OCI-M1 (cell line): ENCODE measurements around the gene EPHA10.

Experiments used
- DNase-seq: peaks from one replicate; lab custom pipeline; 2025; lab: John Stamatoyannopoulos, UW

Gene EPHA10

GRCh38 chr1:37764888-37765441 is at the start of gene EPHA10:
Gene EPHA10, minus strand, starts transcription at chr1:37765120. Its CDS starts 54 bp downstream, at chr1:37765066.
- no peak for DNase-seq

GRCh38 chr1:37814252-37814651 is 49.3 kb upstream of the EPHA10 start:
- no peak for DNase-seq

DNA sequence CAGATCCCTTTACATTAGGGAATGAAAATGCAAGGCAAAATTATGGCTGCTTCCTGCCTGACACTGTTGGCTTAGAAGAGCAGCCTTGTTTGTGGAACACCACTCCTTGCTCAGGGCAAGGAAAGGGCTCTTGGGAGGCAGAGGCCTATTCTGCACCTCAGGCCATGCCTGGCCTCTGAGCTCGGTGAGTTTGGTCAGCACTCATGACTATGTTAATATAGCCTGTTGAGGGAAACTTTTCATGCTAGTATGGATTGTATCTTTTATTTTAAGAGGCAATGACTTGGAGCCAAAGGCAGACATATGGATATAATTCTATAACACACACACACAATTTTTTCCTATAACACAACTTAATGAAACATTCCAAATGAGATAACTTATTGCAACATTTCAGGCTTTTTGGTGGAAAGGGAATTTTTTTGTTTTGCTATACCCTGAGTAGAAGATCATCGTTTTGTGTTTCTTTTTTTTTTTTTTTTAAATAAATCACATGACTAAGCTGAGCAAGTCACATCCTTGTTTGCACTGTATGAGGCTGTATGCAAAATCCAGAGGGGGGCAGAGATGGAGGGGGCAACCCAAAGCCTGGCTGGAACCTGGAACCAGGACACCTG is 48.7 kb upstream of the EPHA10 start:
- no peak for DNase-seq

GRCh38 chr1:37811027-37811655 is 46.2 kb upstream of the EPHA10 start:
- DNase-seq, result peak; percentile 92

- DNase-seq, result no peak
Measured at GRCh38 chr1:37809942-37810341, 45.0 kb upstream of the EPHA10 start.

DNA sequence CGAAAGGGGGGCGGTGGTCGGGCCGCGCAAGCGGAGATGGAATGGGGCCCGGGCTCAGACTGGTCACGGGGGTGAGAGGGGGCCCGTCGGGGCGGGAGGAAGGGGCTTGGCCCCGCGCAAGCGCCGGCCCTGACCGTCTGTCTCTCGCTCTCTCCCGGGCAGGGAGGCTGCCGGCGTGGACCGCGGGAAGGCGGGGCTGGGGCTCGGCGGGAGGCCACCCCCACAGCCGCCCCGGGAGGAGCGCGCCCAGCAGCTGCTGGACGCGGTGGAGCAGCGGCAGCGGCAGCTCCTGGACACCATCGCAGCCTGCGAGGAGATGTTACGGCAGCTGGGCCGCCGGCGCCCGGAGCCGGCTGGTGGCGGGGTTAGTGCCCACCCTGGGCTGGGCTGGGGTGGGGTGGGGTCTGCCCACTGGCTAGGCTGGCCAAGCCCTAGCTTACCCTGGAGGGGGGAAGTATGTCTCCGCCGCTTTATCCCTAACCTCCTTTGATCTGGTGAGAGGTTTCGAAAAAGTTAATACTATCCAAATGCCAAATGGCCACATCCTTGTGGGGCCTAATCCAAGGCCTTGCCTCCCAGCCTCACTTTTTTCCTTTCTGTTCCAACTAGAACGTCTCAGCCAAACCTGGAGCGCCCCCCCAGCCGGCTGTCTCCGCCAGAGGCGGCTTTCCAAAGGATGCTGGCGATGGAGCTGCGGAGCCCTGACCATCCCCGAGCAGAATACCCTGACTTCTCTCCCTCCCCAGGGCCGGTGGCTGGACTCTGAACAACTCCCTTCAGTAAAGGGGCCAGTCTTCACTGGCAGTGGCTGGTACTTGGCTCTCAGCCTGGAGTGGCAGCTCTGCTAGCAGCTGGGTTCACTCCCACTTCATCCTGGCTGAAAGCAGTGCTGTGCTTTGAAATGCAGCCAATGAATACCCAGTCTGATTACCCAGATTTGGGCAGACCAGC is 43.7 kb upstream of the EPHA10 start:
- DNase-seq, result peak; percentile 76

GRCh38 chr1:37807555-37808368 is 42.8 kb upstream of the EPHA10 start, which contains the start of the genes C1orf122 and YRDC:
Gene C1orf122, plus strand, starts transcription at chr1:37807790. Its CDS starts 615 bp downstream, at chr1:37808405.
Gene YRDC, minus strand, starts transcription at chr1:37808208. Its CDS starts 28 bp downstream, at chr1:37808180.
- peak; percentile 95 for DNase-seq

DNA sequence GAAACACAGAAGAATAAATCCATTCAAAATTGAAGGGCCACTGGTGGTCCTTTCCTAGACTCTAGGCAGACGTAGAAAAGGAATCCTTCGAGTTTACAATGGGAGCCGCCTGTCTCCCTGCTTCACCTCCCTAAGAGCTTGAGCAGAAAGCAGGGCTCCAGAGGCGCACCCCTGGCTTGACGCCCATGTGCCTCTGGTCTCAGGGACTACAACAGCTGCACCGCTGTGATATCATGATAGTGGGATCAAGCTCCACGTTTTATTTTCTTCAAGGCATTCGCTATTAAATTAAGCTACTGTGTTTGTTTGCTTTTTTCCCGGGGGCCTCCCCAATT is 42.3 kb upstream of the EPHA10 start:
- DNase-seq, result peak; percentile 48

- no peak for DNase-seq
Measured at GRCh38 chr1:37802439-37802838, 37.5 kb upstream of the EPHA10 start.

GRCh38 chr1:37797750-37798345 is 32.9 kb upstream of the EPHA10 start:
- DNase-seq, result no peak

- DNase-seq, result peak; percentile 56
Measured at GRCh38 chr1:37795340-37796125, 30.6 kb upstream of the EPHA10 start.

GRCh38 chr1:37794372-37795339 is 29.7 kb upstream of the EPHA10 start:
- DNase-seq, result no peak

DNA sequence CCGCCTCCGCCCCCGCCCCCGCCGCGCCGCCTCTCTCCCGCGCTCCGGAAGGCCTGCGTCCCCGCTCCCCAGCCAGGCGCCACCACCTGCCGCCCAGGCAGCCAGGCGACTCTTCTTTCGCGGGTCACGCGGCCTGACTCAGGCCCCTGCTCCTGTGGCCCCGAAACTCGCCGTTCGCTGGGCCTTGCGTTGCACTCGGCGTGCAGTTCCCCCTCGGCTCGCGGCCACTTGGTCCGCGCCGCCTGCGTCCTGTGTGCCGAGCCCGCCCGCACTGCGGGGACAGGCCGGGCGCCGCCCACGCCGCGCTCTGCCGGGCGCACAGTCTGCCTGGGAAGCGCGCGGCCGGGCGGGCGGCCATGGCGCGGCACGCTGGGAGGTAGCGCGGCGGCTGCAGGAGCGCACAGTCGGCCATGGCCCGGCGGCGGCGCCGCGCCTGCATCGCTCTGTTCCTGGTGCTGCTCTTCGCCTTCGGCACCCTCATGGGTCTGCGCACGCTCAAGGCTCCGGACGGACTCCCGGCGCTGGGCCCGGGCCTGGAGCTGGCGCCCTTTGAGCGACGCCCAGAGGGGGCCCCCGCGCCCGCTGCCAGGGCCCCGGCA is 29.0 kb upstream of the EPHA10 start, which contains the start of gene MANEAL:
Gene MANEAL, plus strand, starts transcription at position 75 of the 599 bp plus-strand sequence. Its CDS starts 336 bp downstream, at position 411.
- DNase-seq, result peak; percentile 75

DNA sequence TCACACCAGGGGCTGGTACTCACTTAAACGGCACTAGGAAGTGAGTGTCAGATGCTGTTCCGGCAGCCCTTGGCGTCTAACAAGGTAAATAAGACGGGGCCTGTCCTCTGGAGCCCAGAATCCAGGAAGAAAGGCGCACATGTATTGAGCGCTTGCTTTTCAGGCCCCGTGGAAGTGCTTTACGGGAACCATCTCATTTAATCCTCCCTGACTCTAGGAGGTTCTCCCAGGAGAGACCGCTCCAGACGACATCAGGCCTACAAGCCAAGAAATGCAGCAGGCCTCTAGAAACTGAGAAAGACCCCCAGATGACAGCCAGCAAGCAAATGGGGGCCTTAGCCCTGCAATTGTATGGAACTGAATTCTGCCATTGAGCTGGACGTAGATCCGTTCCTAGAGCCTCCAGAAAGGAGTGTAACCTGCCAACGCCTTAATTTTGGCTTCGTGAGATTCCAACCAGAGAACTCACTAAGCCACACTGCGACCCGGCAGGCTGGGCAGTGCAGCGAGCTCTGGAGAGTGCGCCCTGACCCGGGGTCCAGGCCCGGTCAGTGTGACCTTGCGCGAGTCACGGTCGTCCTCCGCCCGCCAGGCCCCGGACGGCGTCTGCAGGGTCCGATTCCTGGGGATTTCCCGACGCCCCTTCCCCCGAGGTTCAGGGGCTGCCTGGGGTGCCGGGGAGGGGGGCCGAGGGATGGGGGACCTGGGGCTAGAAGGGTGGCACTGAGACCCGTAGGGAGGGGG is 28.2 kb upstream of the EPHA10 start:
- no peak for DNase-seq

DNA sequence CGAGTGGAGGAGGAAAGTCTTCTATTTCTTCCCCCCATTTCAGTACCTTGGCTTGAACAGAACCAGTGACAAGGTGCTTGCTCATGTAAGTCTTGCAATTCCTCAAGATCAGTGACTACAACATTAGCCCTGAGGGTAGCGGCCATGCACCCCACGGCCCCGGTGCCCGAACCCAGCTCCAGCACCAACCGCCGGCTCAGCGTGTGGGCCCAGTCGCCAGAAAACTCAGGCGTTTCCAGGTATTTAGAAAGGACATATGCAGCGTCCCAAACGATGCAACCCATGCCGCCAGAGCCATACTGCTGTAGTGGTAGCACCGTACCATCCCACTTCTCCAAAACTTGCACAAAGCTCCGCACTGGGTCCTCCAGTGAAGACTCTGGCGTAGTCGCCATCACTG is 17.6 kb upstream of the EPHA10 start:
- DNase-seq, result no peak

- DNase-seq, result no peak
Measured at GRCh38 chr1:37778654-37779053, 13.7 kb upstream of the EPHA10 start.

- DNase-seq, result no peak
Measured at GRCh38 chr1:37776946-37777516, 12.1 kb upstream of the EPHA10 start.
